ENCODE data around the gene AMOTL1.
"Not testable (repeated sequence)": the region's sequence is repeated elsewhere in the genome, so short reads cannot be mapped to it uniquely, and the experiment has no call there.

Gene AMOTL1

DNA sequence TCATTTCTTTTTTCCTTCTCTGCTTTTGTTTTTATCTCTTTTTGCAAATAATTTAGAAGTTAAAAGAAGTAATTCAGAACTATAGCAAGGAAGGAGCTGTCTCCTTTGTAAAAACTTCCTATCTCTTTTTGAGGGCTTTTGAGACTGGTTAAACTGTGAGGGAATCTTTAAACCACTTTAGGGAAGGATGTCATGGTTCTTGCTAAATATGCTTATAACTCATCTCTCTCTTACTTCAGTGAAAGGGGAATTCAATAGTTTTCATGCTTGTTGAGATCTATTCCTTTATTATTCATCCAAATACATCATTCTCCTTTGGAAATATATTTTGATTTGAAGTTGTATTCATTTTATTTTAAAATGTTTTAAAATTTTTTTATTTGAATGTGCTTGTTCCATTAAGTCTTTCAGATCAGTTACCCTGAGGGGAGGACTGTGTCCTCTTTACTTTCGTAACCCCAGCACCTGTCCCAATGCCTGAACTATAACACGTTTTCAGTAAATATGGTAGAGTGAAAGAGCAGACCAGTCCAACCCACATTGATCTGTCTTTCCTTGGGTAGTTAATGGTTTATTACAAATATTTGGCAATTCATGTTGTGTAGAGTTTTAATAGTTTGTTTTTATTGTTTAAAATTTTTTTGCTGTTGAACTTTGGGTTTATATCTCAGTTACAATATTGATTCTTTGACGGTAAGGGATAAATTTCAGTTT is 27.5 kb downstream of the AMOTL1 start:
- DNase-seq, result no peak

GRCh38 chr11:94796190-94796580 is 28.0 kb downstream of the AMOTL1 start:
- no peak for DNase-seq

DNA sequence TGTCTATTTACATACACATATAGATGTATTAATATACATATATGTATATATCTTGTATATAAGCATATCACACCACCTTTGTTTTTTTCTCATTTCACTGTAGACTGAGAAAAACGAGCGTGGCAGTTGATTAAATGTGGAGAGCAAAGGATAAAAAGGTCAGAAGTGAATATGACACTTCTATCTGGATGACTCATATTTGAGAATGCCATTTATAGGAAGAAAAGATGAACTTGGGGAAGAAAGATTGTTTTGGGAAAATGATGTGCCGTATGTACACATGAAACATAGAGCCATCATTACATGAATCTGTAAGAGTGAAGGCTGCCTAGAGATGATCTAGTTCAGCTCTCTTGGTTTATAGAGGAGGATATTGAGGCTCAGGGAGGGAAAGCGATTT is 28.7 kb downstream of the AMOTL1 start:
- no peak for DNase-seq

- no peak for DNase-seq
Observed at GRCh38 chr11:94799726-94800125, 31.6 kb downstream of the AMOTL1 start.

DNA sequence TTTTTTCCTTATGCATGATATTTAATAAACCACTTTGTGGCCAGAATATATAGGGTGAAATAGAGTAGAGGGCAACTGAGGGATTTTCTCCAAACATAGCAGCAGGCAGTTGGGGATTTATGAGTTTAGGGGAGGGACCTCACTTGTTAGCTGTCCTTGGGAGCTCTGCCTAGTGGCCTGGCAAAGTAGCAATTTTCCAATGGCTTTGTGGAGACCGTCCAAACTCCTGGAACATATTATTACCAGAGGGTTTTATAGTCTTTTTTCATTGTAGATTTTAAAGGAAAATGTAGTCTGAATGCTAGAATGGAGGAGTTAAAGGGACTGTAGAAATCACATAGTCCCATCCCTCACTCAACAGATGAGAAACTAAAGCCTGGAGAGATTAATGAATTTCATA is 32.3 kb downstream of the AMOTL1 start:
- DNase-seq, result no peak

DNA sequence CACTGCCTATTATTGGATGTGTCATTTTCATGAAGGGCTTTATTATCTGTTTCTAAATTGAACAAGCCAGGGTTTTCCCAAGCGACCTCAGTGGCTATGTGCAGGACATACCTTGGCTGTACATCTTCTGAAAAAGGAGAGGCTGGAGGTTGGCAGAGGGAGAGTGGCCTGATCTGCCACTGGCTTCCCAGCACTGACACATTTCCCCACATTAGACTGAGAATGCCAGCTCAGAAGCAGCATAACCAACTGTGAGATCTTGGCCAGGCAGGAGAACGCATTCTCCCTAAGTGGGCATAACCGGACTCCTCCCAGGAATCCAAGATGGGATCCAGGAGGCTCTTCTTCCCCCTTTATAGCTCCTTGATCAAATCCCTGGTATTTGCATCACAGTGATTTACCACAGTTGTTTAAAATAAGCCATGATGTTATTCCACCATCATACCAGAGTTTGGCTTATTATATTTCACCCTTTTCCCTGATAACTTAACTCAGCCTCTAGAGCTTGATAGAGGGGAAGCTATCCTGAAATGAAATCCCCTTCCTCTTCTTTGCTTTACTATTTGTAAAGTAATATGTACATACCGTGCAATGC is 33.8 kb downstream of the AMOTL1 start:
- DNase-seq, result no peak

DNA sequence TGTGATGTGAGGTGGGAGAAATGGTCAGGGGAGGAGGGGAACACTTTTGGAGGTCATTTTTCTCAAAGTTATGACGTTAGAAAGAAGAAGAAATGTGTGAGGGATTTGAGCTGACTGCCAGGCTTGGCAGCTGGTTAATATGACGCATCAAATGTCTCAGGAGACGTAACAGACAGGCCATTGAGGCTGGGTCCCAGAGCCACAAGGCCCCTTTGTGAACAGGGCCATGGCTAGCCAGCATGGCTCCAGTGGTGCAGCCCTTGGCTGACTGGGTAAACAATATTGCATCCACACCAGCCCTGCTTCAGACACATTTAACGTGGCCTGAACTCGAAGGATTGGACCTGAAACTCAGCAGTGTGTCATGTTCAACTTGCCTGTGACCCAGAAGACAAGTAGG is 34.3 kb downstream of the AMOTL1 start:
- DNase-seq, result no peak

GRCh38 chr11:94803491-94803890 is 35.3 kb downstream of the AMOTL1 start:
- no peak for DNase-seq

GRCh38 chr11:94804874-94805273 is 36.7 kb downstream of the AMOTL1 start:
- no peak for DNase-seq

DNA sequence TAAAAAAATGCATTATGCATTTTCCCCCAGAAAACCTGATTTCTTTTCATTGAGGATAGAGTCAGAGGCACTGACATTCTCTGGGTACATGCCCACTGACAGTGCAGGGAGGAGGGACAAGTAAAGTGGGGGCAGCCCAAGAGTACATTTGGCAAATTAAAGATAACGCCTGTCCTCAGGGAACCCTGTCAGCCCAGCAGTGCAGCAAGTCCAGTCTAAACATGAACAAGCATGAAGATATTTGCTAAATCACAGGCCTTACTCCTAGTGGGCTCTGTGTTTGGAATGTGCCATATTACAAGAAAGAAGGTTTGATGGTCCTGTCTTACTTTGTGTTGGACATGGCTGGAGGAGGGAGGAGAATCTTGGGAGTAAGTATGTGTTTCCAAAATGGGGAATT is 37.9 kb downstream of the AMOTL1 start:
- no peak for DNase-seq

- DNase-seq, result no peak
Observed at GRCh38 chr11:94806419-94806818, 38.3 kb downstream of the AMOTL1 start.

GRCh38 chr11:94809251-94809650 is 41.1 kb downstream of the AMOTL1 start:
- no peak for DNase-seq

- not testable (repeated sequence) for DNase-seq
Observed at GRCh38 chr11:94812724-94813720, 44.9 kb downstream of the AMOTL1 start.

DNA sequence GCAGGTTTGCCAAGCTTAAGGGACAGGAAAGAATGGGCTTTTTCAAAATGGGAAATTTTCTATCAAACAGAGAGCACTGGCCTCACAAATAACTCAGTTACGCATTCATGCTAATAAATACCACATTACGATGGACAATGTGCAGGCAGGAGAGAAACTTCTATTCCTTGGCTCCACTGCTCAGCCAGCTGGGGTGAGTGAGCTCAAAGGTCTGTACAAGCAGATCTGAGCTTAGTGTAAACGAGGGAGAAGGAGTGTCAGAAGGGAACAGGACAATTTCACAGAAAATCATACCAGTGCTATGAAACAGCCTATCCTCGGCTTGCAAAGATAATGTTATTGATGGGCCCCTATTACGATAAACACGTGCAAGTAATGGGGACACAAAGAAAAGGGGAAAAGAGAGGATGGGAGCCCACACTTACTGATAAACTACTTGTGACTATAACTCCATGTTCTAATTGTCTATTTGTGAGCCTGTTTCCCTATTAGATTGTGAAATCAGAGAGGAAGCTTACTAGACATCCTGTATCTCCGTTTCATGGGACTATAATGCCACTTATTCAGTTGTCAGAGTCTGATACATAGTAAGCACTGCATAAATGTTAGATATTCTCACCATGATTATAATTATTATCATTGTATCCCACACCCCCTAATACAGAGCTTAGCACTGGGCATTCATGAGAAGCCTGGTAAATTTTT is 46.3 kb downstream of the AMOTL1 start:
- no peak for DNase-seq

DNA sequence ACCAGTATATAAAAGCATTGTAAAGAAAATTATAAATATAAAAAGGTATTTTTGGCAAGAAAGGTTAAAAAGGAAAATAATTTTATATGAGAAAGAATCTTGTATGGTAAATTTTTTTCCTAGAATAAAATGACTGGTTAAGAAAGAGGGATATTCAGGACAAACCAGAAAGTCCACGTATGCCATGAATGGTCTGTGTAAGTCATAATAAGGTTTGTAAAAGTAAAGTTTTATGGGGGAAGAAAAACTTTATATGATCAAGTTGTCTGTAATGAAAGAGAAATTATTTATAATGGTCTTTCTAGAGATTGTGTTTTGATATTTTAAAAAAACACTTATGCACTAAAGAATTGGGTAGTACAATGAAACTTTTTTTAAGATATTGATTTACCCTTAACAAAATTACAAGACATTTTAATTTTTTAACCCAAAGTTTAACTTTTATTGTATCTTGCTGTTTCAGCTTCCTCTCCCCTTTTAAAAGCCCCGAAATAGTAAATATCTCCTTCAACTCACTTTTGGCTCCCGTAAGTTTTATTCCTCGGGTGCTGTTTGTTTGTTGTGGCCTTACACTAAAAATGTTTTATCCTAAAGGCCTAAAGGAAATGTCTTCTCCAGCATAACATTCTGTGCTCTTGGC is 47.7 kb downstream of the AMOTL1 start:
- no peak for DNase-seq

DNA sequence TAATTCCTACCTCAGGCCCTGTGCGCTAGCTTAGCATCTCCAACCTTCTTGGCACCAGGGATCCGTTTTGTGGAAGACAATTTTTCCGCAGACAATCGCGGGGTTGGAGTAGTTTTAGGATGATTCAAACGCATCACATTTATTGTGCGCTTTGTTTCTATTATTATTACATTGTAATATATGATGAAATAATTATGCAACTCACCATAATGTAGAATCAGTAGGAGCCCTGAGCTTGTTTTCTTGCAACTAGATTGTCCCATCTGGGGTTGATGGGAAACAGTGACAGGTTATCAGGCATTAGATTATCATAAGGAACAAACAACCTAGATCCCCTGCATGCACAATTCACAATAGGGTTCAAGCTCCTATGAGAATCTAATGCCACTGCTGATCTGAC is 52.3 kb downstream of the AMOTL1 start:
- no peak for DNase-seq

GRCh38 chr11:94821439-94821838 is 53.3 kb downstream of the AMOTL1 start:
- DNase-seq, result no peak

GRCh38 chr11:94822080-94822479 is 53.9 kb downstream of the AMOTL1 start:
- no peak for DNase-seq

GRCh38 chr11:94823102-94823732 is 55.1 kb downstream of the AMOTL1 start:
- no peak for DNase-seq

DNA sequence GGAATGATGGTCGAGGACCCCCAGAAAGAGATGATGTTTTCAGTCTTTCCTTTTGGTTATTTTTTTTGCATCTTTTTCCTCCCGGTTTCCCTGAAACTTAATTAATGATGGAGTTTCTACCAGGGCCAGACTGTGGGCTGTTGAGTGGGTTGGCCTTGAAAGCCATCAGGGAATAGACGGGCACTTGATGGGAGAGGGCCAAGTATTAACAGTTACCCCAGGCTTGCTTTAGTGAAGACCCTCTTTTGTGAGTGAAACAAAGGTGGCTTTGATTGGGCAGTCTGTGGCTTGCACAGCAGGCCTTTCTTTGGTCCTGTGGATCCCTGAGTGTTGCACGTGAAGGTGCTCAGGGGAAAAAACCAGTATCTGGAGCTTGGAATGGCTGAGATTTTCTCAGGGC is 56.9 kb downstream of the AMOTL1 start:
- no peak for DNase-seq

- DNase-seq, result no peak
Observed at GRCh38 chr11:94825481-94825880, 57.3 kb downstream of the AMOTL1 start.

DNA sequence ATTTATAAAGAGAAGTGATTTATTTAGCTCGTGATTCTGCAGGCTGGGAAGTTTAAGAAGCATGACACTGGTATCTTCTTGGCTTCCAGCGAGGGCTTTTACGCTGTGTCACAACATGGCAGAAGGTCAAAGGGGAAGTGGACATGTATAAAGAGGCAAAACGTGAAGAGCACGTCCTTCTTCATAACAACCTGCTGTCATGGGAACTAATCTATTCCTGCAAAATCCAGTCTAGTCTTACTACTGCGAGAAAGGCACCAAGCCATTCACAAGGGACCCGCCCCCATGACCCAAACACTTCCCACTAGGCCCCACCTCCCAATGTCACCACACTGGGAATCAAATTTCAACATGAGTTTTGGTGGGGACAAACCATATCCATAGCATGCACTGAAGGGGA is 58.3 kb downstream of the AMOTL1 start:
- no peak for DNase-seq

Data from activated CD4-positive, alpha-beta T cell treated with anti-CD3 and anti-CD28 coated beads, Interleukin-2, amount 50 U/mL, for 16 hours (primary cell).